HCT116 (cell line): Measurements from ENCODE around the gene EPB41L4A. TPM values are rescaled to one million over a fixed set of nuclear protein-coding genes. Genes with fewer than 3 reads are reported as not detected.

Experiments
- ATAC-seq: fragments of 200-7000 bp; cut with Tn5 transposase; 2 replicates; pipeline ENCODE4 v1.9.1; 2020; ENCODE audit warnings: mild to moderate bottlenecking, moderate library complexity
- BruUV-seq: library from RNA; stranded (reverse); fragments of 400-500 nt; replicated peaks from 2 replicates; lab custom pipeline; 2021; lab: Mats Ljungman, UMichigan
- CTCF ChIA-PET: fragments of 300-600 bp; sonication (Branson Sonifier 250); formaldehyde crosslinking; loops from one replicate; lab custom pipeline; 2021; ENCODE audit warnings: antibody characterized with exemption; lab: Charles Lee
- POLR2A ChIA-PET: fragments of 300-600, 350-600 bp; sonication (Branson Sonifier 250); formaldehyde crosslinking; loops from one replicate; lab custom pipeline; 2021; ENCODE audit warnings: antibody characterized with exemption; lab: Charles Lee
- RAD21 ChIA-PET, 2 experiments: fragments of 300-600 bp; sonication (Branson Sonifier 250); formaldehyde crosslinking; loops; one replicate each; lab custom pipeline; 2023; ENCODE audit warnings: low total read pairs in 2 of 2; ENCODE audit not compliant: uncharacterized antibody in 2 of 2, unreplicated experiment in 2 of 2, low non-redundant PET in 1 of 2; lab: Charles Lee
- DNase-seq: peaks from one replicate; pipeline ENCODE4 v3.0.0-alpha.2; 2010; ENCODE audit warnings: low read depth, low spot score
- H2AFZ ChIP-seq: fragments of 200-600 bp; shearing (Covaris generic), sonication (generic); 2 replicates; pipeline ENCODE4 v1.6.1; 2017; ENCODE audit warnings: low read depth, mixed run types, mixed read lengths, antibody characterized with exemption, low read length; ENCODE audit not compliant: poor library complexity, severe bottlenecking
- H3K27ac ChIP-seq: 2 replicates; pipeline ENCODE4 v1.5.1; 2012; ENCODE audit warnings: low read depth, low read length
- H3K27me3 ChIP-seq: fragments of 200-600 bp; sonication (generic); 2 replicates; pipeline ENCODE4 v1.6.1; 2016; ENCODE audit warnings: mixed run types, low read length, mixed read lengths; ENCODE audit not compliant: insufficient read depth
- H3K36me3 ChIP-seq, 2 experiments: fragments of 200-500 bp in 1 of 2; fragments of 200-600 bp in 1 of 2; sonication (Bioruptor generic) in 1 of 2; sonication (generic) in 1 of 2; 2 replicates each; pipeline versions ENCODE4 v1.5.1 to v1.6.1; 2014 to 2016; ENCODE audit warnings: low read length in 2 of 2, inconsistent platforms in 1 of 2, mixed read lengths in 1 of 2, mixed run types in 1 of 2; ENCODE audit not compliant: insufficient read depth in 2 of 2, control insufficient read depth in 1 of 2
- H3K4me1 ChIP-seq, 2 experiments: fragments of 200-600 bp in 1 of 2; sonication (generic) in 1 of 2; 2 replicates each; pipeline versions ENCODE4 v1.5.1 to v1.6.1; 2012 to 2017; ENCODE audit warnings: low read length in 2 of 2, inconsistent platforms in 1 of 2, mild to moderate bottlenecking in 1 of 2, mixed read lengths in 1 of 2, mixed run types in 1 of 2, moderate library complexity in 1 of 2; ENCODE audit not compliant: insufficient read depth in 2 of 2, control insufficient read depth in 1 of 2
- H3K4me2 ChIP-seq: fragments of 200-600 bp; sonication (generic); 2 replicates; pipeline ENCODE4 v1.6.1; 2017; ENCODE audit warnings: mixed run types, low read length, mixed read lengths
- H3K4me3 ChIP-seq, 2 experiments: fragments of 200-600 bp in 1 of 2; sonication (generic) in 1 of 2; replicated peaks in 1 of 2; 2 replicates each; pipeline ENCODE4 v1.5.1; 2011 to 2016; ENCODE audit warnings: low read length in 2 of 2, control low read depth in 1 of 2, low read depth in 1 of 2, mild to moderate bottlenecking in 1 of 2, mixed read lengths in 1 of 2, mixed run types in 1 of 2
- H3K79me2 ChIP-seq: fragments of 200-600 bp; sonication (generic); 2 replicates; pipeline ENCODE4 v1.6.1; 2017; ENCODE audit warnings: mild to moderate bottlenecking, mixed run types, low read length, moderate library complexity, mixed read lengths; ENCODE audit not compliant: insufficient read depth
- H3K9ac ChIP-seq: fragments of 200-600 bp; sonication (generic); 2 replicates; pipeline ENCODE4 v1.6.1; 2016; ENCODE audit warnings: low read length, mixed read lengths
- H3K9me2 ChIP-seq: fragments of 200-600 bp; sonication (generic), shearing (Covaris generic); 2 replicates; pipeline ENCODE4 v1.6.1; 2017; ENCODE audit warnings: mixed run types, mild to moderate bottlenecking, moderate library complexity; ENCODE audit not compliant: insufficient read depth
- H3K9me3 ChIP-seq, 2 experiments: fragments of 200-500 bp in 1 of 2; fragments of 200-600 bp in 1 of 2; sonication (Bioruptor generic) in 1 of 2; sonication (generic) in 1 of 2; 2 replicates each; pipeline ENCODE4 v1.6.1; 2014 to 2017; ENCODE audit warnings: low read length in 2 of 2, mixed read lengths in 2 of 2, inconsistent platforms in 1 of 2, low read depth in 1 of 2, mild to moderate bottlenecking in 1 of 2, mixed run types in 1 of 2, moderate library complexity in 1 of 2; ENCODE audit not compliant: control insufficient read depth in 1 of 2, insufficient read depth in 1 of 2
- H4K20me1 ChIP-seq: fragments of 200-600 bp; sonication (generic), shearing (Covaris generic); 2 replicates; pipeline ENCODE4 v1.6.1; 2017; ENCODE audit warnings: mixed run types, mild to moderate bottlenecking, moderate library complexity; ENCODE audit not compliant: insufficient read depth
- CBX3 ChIP-seq: IDR thresholded peaks from 2 replicates; pipeline ENCODE4 v1.6.1; 2012; ENCODE audit warnings: low read depth
- CEBPB ChIP-seq: IDR thresholded peaks from 2 replicates; pipeline ENCODE4 v1.6.1; 2012; ENCODE audit warnings: low read depth
- EGR1 ChIP-seq: IDR thresholded peaks from 2 replicates; pipeline ENCODE4 v1.6.1; 2012; ENCODE audit warnings: low read depth
- ELF1 ChIP-seq: IDR thresholded peaks from 2 replicates; pipeline ENCODE4 v1.6.1; 2012; ENCODE audit warnings: low read depth, borderline replicate concordance
- EZH2 ChIP-seq: fragments of 200-600 bp; sonication (generic); IDR thresholded peaks from 2 replicates; pipeline ENCODE4 v1.6.1; 2017; ENCODE audit warnings: antibody characterized with exemption, mixed run types
- FOSL1 ChIP-seq: IDR thresholded peaks from 2 replicates; pipeline ENCODE4 v1.6.1; 2012; ENCODE audit warnings: low read depth
- JUND ChIP-seq: IDR thresholded peaks from 2 replicates; pipeline ENCODE4 v1.6.1; 2012
- POLR2AphosphoS5 ChIP-seq: IDR thresholded peaks from 2 replicates; pipeline ENCODE4 v1.6.1; 2011; ENCODE audit warnings: mild to moderate bottlenecking, low read depth, low read length, moderate library complexity
- RAD21 ChIP-seq: IDR thresholded peaks from 2 replicates; pipeline ENCODE4 v1.6.1; 2012; ENCODE audit warnings: low read depth, mild to moderate bottlenecking
- SIN3A ChIP-seq: IDR thresholded peaks from 2 replicates; pipeline ENCODE4 v1.6.1; 2012; ENCODE audit warnings: low read depth
- SRF ChIP-seq: IDR thresholded peaks from 2 replicates; pipeline ENCODE4 v1.6.1; 2012; ENCODE audit warnings: low read depth
- TCF7L2 ChIP-seq: IDR thresholded peaks from 2 replicates; pipeline ENCODE4 v1.7.0; 2011; ENCODE audit warnings: borderline replicate concordance, inconsistent platforms; ENCODE audit not compliant: insufficient read depth, insufficient read length; ENCODE audit errors: extremely low read depth
- ZFX ChIP-seq: fragments of 450-650 bp; IDR thresholded peaks from 2 replicates; pipeline ENCODE4 v1.6.1; 2017
- ZNF274 ChIP-seq: fragments of 200-500 bp; sonication (Bioruptor generic); IDR thresholded peaks from 2 replicates; pipeline ENCODE4 v1.6.1; 2014; ENCODE audit warnings: mild to moderate bottlenecking, low read depth, low read length, inconsistent platforms
- intact Hi-C: fragments of 100-400 bp; cut with micrococcal nuclease; formaldehyde crosslinking; loops from 2 replicates; pipeline ENCODE4 v1.10.0; 2022
- total RNA-seq: library from RNA; stranded (reverse); gene quantifications from one replicate; pipeline ENCODE4 v1.2.1, GENCODE V29; 2021; ENCODE audit not compliant: unreplicated experiment
- TF ChIP-seq, protein P1 (sequence below): IDR thresholded peaks from 2 replicates; pipeline ENCODE4 v1.6.1; 2012; ENCODE audit warnings: low read depth
- TF ChIP-seq, protein P2 (sequence below): IDR thresholded peaks from 2 replicates; pipeline ENCODE4 v1.6.1; 2012
- TF ChIP-seq, protein P3 (sequence below): IDR thresholded peaks from 2 replicates; pipeline ENCODE4 v1.6.1; 2012
- TF ChIP-seq, protein P4 (sequence below): IDR thresholded peaks from 2 replicates; pipeline ENCODE4 v1.6.1; 2011; ENCODE audit warnings: mild to moderate bottlenecking, low read length, moderate library complexity; ENCODE audit not compliant: insufficient replicate concordance; ENCODE audit errors: extremely low read depth
- TF ChIP-seq, protein P5 (sequence below), 3 experiments: fragments of 200-600 bp in 1 of 3; sonication (generic) in 1 of 3; IDR thresholded peaks in 2 of 3; conservative IDR thresholded peaks in 1 of 3; 2 replicates each; pipeline ENCODE4 v1.5.1; 2012 to 2017; ENCODE audit warnings: low read depth in 2 of 3, low read length in 2 of 3, antibody characterized with exemption in 1 of 3, borderline replicate concordance in 1 of 3, control low read depth in 1 of 3, mild to moderate bottlenecking in 1 of 3, mixed read lengths in 1 of 3, mixed run types in 1 of 3, moderate library complexity in 1 of 3; ENCODE audit not compliant: insufficient read depth in 1 of 3

Gene EPB41L4A
- total RNA-seq, 1 experiment from 2014 or later = 2.8 TPM

DNA sequence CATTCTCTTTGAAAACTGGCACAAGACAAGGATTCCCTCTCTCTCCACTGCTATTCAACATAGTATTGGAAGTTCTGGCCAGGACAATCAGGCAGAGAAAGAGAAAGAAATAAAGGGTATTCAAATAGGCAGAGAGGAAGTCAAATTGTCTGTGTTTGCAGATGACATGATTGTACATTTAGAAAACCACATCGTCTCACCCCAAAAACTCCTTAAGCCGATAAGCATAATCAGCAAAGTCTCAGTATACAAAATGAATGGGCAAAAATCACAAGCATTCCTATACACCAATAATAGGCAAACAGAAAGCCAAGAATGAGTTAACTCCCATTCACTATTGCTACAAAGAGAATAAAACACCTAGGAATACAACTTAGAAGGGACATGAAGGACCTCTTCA lies 21.0 kb upstream of the EPB41L4A start:
- Histone ChIP-seq H3K4me1 (no peaks in the 10 kb centered on the region), H3K79me2 (no peaks in the 10 kb centered on the region), H3K9me3 (no peaks in the 10 kb centered on the region), H3K36me3 (no peaks in the 10 kb centered on the region), H3K9ac (no peak overlapping the region), H3K9me2 (no peaks in the 10 kb centered on the region), H3K4me2 (no peak overlapping the region), H3K27ac (no peak overlapping the region), H3K4me3 (no peak overlapping the region), H3K27me3 (peaks cover 6% of the 10 kb centered on the region; the same call in 1 of the 2 replicates), H2AFZ (no peak overlapping the region), H4K20me1 (no peaks in the 10 kb centered on the region)
- BruUV-seq = no TSS peak
- CTCF ChIA-PET = no interaction called here
- POLR2A ChIA-PET = no interaction called here
- intact Hi-C loops = no loop called here
- no peak for DNase-seq
- RAD21 ChIA-PET = no interaction called here
- ATAC-seq = no peak
- TF ChIP-seq, protein P1, sequence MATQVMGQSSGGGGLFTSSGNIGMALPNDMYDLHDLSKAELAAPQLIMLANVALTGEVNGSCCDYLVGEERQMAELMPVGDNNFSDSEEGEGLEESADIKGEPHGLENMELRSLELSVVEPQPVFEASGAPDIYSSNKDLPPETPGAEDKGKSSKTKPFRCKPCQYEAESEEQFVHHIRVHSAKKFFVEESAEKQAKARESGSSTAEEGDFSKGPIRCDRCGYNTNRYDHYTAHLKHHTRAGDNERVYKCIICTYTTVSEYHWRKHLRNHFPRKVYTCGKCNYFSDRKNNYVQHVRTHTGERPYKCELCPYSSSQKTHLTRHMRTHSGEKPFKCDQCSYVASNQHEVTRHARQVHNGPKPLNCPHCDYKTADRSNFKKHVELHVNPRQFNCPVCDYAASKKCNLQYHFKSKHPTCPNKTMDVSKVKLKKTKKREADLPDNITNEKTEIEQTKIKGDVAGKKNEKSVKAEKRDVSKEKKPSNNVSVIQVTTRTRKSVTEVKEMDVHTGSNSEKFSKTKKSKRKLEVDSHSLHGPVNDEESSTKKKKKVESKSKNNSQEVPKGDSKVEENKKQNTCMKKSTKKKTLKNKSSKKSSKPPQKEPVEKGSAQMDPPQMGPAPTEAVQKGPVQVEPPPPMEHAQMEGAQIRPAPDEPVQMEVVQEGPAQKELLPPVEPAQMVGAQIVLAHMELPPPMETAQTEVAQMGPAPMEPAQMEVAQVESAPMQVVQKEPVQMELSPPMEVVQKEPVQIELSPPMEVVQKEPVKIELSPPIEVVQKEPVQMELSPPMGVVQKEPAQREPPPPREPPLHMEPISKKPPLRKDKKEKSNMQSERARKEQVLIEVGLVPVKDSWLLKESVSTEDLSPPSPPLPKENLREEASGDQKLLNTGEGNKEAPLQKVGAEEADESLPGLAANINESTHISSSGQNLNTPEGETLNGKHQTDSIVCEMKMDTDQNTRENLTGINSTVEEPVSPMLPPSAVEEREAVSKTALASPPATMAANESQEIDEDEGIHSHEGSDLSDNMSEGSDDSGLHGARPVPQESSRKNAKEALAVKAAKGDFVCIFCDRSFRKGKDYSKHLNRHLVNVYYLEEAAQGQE = no peak
- TF ChIP-seq ZNF274 (no peak), CEBPB (no peak), ELF1 (no peak), SIN3A (no peak), TCF7L2 (no peak), JUND (no peak), POLR2AphosphoS5 (no peak), EGR1 (no peak), CBX3 (no peak), ZFX (no peak), SRF (no peak), EZH2 (no peak), RAD21 (no peak), FOSL1 (no peak)
- TF ChIP-seq, protein P2, sequence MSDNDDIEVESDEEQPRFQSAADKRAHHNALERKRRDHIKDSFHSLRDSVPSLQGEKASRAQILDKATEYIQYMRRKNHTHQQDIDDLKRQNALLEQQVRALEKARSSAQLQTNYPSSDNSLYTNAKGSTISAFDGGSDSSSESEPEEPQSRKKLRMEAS = no peak
- TF ChIP-seq, protein P3, sequence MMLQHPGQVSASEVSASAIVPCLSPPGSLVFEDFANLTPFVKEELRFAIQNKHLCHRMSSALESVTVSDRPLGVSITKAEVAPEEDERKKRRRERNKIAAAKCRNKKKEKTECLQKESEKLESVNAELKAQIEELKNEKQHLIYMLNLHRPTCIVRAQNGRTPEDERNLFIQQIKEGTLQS = no peak
- TF ChIP-seq, protein P4, sequence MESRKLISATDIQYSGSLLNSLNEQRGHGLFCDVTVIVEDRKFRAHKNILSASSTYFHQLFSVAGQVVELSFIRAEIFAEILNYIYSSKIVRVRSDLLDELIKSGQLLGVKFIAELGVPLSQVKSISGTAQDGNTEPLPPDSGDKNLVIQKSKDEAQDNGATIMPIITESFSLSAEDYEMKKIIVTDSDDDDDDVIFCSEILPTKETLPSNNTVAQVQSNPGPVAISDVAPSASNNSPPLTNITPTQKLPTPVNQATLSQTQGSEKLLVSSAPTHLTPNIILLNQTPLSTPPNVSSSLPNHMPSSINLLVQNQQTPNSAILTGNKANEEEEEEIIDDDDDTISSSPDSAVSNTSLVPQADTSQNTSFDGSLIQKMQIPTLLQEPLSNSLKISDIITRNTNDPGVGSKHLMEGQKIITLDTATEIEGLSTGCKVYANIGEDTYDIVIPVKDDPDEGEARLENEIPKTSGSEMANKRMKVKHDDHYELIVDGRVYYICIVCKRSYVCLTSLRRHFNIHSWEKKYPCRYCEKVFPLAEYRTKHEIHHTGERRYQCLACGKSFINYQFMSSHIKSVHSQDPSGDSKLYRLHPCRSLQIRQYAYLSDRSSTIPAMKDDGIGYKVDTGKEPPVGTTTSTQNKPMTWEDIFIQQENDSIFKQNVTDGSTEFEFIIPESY = no peak
- TF ChIP-seq, protein P5, sequence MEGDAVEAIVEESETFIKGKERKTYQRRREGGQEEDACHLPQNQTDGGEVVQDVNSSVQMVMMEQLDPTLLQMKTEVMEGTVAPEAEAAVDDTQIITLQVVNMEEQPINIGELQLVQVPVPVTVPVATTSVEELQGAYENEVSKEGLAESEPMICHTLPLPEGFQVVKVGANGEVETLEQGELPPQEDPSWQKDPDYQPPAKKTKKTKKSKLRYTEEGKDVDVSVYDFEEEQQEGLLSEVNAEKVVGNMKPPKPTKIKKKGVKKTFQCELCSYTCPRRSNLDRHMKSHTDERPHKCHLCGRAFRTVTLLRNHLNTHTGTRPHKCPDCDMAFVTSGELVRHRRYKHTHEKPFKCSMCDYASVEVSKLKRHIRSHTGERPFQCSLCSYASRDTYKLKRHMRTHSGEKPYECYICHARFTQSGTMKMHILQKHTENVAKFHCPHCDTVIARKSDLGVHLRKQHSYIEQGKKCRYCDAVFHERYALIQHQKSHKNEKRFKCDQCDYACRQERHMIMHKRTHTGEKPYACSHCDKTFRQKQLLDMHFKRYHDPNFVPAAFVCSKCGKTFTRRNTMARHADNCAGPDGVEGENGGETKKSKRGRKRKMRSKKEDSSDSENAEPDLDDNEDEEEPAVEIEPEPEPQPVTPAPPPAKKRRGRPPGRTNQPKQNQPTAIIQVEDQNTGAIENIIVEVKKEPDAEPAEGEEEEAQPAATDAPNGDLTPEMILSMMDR (IDR thresholded peaks at IDR 0.05 in 2 of 3, conservative IDR thresholded peaks at IDR 0.05 in 1 of 3; ENCODE audit: borderline replicate concordance in 1 of 3, insufficient read depth in 1 of 3, low read depth in 2 of 3, low read length in 2 of 3) = no peak
